SK-N-SH treated with all-trans-retinoic acid at 6 μM for 48 hours (cell line): ENCODE measurements around the gene CLCF1.
"Not testable (repeated sequence)": the region's sequence is repeated elsewhere in the genome, so short reads cannot be mapped to it uniquely, and the experiment has no call there.

Source experiments
- ATAC-seq: fragments of 200-7000 bp; cut with Tn5 transposase; 3 replicates; pipeline ENCODE4 v1.9.1; 2020; ENCODE audit warnings: mild to moderate bottlenecking, moderate library complexity
- ARNTL ChIP-seq: fragments of 450-650 bp; formaldehyde crosslinking; IDR thresholded peaks from 2 replicates; pipeline ENCODE4 v1.5.0; 2020; ENCODE audit warnings: low read depth, mild to moderate bottlenecking, moderate library complexity, borderline replicate concordance
- BACH2 ChIP-seq: fragments of 250-450 bp; sonication (Bioruptor Pico); IDR thresholded peaks from 2 replicates; pipeline ENCODE4 v1.9.0; 2021; ENCODE audit warnings: mild to moderate bottlenecking, borderline replicate concordance
- CREB5 ChIP-seq: fragments of 250-450 bp; sonication (Bioruptor Pico); IDR thresholded peaks from 2 replicates; pipeline ENCODE4 v1.5.1; 2020; ENCODE audit warnings: low read depth, mild to moderate bottlenecking, moderate library complexity
- CSRNP3 ChIP-seq: fragments of 250-450 bp; sonication (Bioruptor Pico); IDR thresholded peaks from 2 replicates; pipeline ENCODE4 v1.5.1; 2021; ENCODE audit warnings: mild to moderate bottlenecking, moderate library complexity
- ESRRG ChIP-seq: fragments of 250-450 bp; sonication (Bioruptor Pico); IDR thresholded peaks from 2 replicates; pipeline ENCODE4 v1.6.1; 2021; ENCODE audit warnings: mild to moderate bottlenecking
- GLIS3 ChIP-seq: fragments of 250-450 bp; sonication (Bioruptor Pico); IDR thresholded peaks from 2 replicates; pipeline ENCODE4 v1.5.0; 2020; ENCODE audit warnings: mild to moderate bottlenecking, moderate library complexity
- ISL1 ChIP-seq: fragments of 250-450 bp; sonication (Bioruptor Pico); IDR thresholded peaks from 2 replicates; pipeline ENCODE4 v2.1.2; 2022; ENCODE audit warnings: mild to moderate bottlenecking, moderate library complexity
- OSR1 ChIP-seq: fragments of 250-450 bp; sonication (Bioruptor Pico); IDR thresholded peaks from 2 replicates; pipeline ENCODE4 v1.8.0; 2022; ENCODE audit warnings: moderate library complexity, mild to moderate bottlenecking, inconsistent platforms
- PATZ1 ChIP-seq: fragments of 250-450 bp; sonication (Bioruptor Pico); IDR thresholded peaks from 2 replicates; pipeline ENCODE4 v1.8.0; 2020; ENCODE audit warnings: mild to moderate bottlenecking, moderate library complexity, borderline replicate concordance
- POU6F1 ChIP-seq: fragments of 250-450 bp; sonication (Bioruptor Pico); IDR thresholded peaks from 2 replicates; pipeline ENCODE4 v1.8.0; 2021; ENCODE audit warnings: low read depth, mild to moderate bottlenecking, moderate library complexity, borderline replicate concordance
- PPARA ChIP-seq: fragments of 250-450 bp; sonication (Bioruptor Pico); IDR thresholded peaks from 2 replicates; pipeline ENCODE4 v1.5.0; 2020; ENCODE audit warnings: mild to moderate bottlenecking, borderline replicate concordance
- RARB ChIP-seq: fragments of 250-450 bp; sonication (Bioruptor Pico); IDR thresholded peaks from 2 replicates; pipeline ENCODE4 v1.8.0; 2021; ENCODE audit warnings: mild to moderate bottlenecking, moderate library complexity
- SNAI2 ChIP-seq: fragments of 250-450 bp; sonication (Bioruptor Pico); IDR thresholded peaks from 2 replicates; pipeline ENCODE4 v1.5.0; 2020; ENCODE audit warnings: mild to moderate bottlenecking, moderate library complexity
- TCF4 ChIP-seq: fragments of 250-450 bp; sonication (Bioruptor Pico); IDR thresholded peaks from 2 replicates; pipeline ENCODE4 v1.8.0; 2021; ENCODE audit warnings: mild to moderate bottlenecking, moderate library complexity, borderline replicate concordance
- TOX ChIP-seq: fragments of 250-450 bp; sonication (Bioruptor Pico); IDR thresholded peaks from 2 replicates; pipeline ENCODE4 v1.8.0; 2021; ENCODE audit warnings: mild to moderate bottlenecking, moderate library complexity, borderline replicate concordance
- ZC3H10 ChIP-seq: fragments of 250-450 bp; sonication (Bioruptor Pico); IDR thresholded peaks from 2 replicates; pipeline ENCODE4 v1.5.1; 2021; ENCODE audit warnings: mild to moderate bottlenecking, moderate library complexity
- ZFP30 ChIP-seq: fragments of 450-650 bp; formaldehyde crosslinking; IDR thresholded peaks from 2 replicates; pipeline ENCODE4 v1.5.0; 2022; ENCODE audit warnings: mild to moderate bottlenecking, moderate library complexity
- ZNF565 ChIP-seq: fragments of 450-650 bp; formaldehyde crosslinking; conservative IDR thresholded peaks from 2 replicates; pipeline ENCODE4 v1.5.0; 2020; ENCODE audit warnings: low read depth, mild to moderate bottlenecking, moderate library complexity
- ZNF70 ChIP-seq: fragments of 450-650 bp; formaldehyde crosslinking; IDR thresholded peaks from 2 replicates; pipeline ENCODE4 v1.5.0; 2020; ENCODE audit warnings: mild to moderate bottlenecking, moderate library complexity
- ZNF8 ChIP-seq: fragments of 450-650 bp; formaldehyde crosslinking; IDR thresholded peaks from 2 replicates; pipeline ENCODE4 v1.5.0; 2020; ENCODE audit warnings: mild to moderate bottlenecking, moderate library complexity
- TF ChIP-seq, protein P1 (sequence below): fragments of 250-450 bp; sonication (Bioruptor Pico); IDR thresholded peaks from 2 replicates; pipeline ENCODE4 v1.5.0; 2020; ENCODE audit warnings: mild to moderate bottlenecking, moderate library complexity

The CLCF1 gene

GRCh38 chr11:67320691-67321090, 52.7 kb downstream of the CLCF1 start:
- no peak for TF ChIP-seq ISL1
- TF ChIP-seq OSR1, result no peak
- TF ChIP-seq, protein P1, sequence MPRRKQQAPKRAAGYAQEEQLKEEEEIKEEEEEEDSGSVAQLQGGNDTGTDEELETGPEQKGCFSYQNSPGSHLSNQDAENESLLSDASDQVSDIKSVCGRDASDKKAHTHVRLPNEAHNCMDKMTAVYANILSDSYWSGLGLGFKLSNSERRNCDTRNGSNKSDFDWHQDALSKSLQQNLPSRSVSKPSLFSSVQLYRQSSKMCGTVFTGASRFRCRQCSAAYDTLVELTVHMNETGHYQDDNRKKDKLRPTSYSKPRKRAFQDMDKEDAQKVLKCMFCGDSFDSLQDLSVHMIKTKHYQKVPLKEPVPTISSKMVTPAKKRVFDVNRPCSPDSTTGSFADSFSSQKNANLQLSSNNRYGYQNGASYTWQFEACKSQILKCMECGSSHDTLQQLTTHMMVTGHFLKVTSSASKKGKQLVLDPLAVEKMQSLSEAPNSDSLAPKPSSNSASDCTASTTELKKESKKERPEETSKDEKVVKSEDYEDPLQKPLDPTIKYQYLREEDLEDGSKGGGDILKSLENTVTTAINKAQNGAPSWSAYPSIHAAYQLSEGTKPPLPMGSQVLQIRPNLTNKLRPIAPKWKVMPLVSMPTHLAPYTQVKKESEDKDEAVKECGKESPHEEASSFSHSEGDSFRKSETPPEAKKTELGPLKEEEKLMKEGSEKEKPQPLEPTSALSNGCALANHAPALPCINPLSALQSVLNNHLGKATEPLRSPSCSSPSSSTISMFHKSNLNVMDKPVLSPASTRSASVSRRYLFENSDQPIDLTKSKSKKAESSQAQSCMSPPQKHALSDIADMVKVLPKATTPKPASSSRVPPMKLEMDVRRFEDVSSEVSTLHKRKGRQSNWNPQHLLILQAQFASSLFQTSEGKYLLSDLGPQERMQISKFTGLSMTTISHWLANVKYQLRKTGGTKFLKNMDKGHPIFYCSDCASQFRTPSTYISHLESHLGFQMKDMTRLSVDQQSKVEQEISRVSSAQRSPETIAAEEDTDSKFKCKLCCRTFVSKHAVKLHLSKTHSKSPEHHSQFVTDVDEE, result no peak
- TF ChIP-seq ZNF565 (CRISPR knock-in tag), result no peak
- no peak for TF ChIP-seq PPARA (CRISPR knock-in tag)
- TF ChIP-seq ESRRG, result no peak
- no peak for TF ChIP-seq TCF4 (CRISPR knock-in tag)
- TF ChIP-seq SNAI2 (CRISPR knock-in tag), result no peak
- no peak for TF ChIP-seq ZNF8
- no peak for TF ChIP-seq PATZ1 (CRISPR knock-in tag)
- no peak for TF ChIP-seq CREB5
- no peak for TF ChIP-seq BACH2 (CRISPR knock-in tag)
- TF ChIP-seq ZC3H10, result no peak
- no peak for TF ChIP-seq ZNF70
- TF ChIP-seq TOX, result no peak
- no peak for TF ChIP-seq CSRNP3
- TF ChIP-seq RARB (CRISPR knock-in tag), result no peak
- TF ChIP-seq ARNTL (CRISPR knock-in tag), result no peak
- no peak for TF ChIP-seq ZFP30 (CRISPR knock-in tag)
- TF ChIP-seq POU6F1 (CRISPR knock-in tag), result no peak

GRCh38 chr11:67320011-67320410, 53.4 kb downstream of the CLCF1 start:
- TF ChIP-seq OSR1, result no peak
- no peak for TF ChIP-seq PATZ1 (CRISPR knock-in tag)
- TF ChIP-seq ARNTL (CRISPR knock-in tag), result no peak
- TF ChIP-seq RARB (CRISPR knock-in tag), result no peak
- no peak for TF ChIP-seq GLIS3 (CRISPR knock-in tag)
- TF ChIP-seq ZNF70, result no peak
- TF ChIP-seq ISL1, result no peak
- TF ChIP-seq CSRNP3, result no peak
- no peak for TF ChIP-seq SNAI2 (CRISPR knock-in tag)
- no peak for TF ChIP-seq TOX
- TF ChIP-seq, protein P1, result no peak
- TF ChIP-seq TCF4 (CRISPR knock-in tag), result no peak
- TF ChIP-seq ESRRG, result no peak
- no peak for TF ChIP-seq ZNF8
- TF ChIP-seq PPARA (CRISPR knock-in tag), result no peak
- TF ChIP-seq ZC3H10, result no peak
- no peak for ATAC-seq

More at GRCh38 chr11:67320691-67321090, 52.7 kb downstream of the CLCF1 start:
- no peak for ATAC-seq

DNA sequence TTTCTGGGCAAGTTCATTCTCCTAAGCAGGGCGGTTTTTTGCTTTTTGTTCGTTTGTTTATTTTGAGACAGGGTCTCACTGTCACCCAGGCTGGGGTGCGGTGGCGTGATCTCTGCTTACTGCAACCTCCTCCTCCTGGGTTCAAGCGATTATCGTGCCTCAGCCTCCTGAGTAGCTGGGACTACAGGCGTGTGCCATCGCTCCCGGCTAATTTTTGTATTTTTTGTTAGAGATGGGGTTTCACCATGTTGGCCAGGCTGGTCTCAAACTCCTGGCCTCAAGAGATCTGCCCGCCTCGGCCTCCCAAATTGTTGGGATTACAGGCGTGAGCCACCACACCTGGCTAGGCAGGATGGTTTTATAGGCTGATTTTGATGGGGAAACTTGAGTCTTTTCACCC, 54.5 kb downstream of the CLCF1 start:
- ATAC-seq, result not testable (repeated sequence)
